Ascending aorta (tissue), 2 donors: Measurements from ENCODE around the gene MAST3. TPM values are rescaled to one million over a fixed set of nuclear protein-coding genes. Genes with fewer than 3 reads are reported as not detected.

Experiments used
- DNase-seq, 2 donors: peaks; one replicate each; pipeline ENCODE4 v3.0.0-alpha.2; 2019; ENCODE audit warnings: low spot score in 2 of 2
- H3K27ac ChIP-seq, 2 donors: fragments of 200-600 bp; sonication (generic); one replicate each; pipeline ENCODE4 v1.5.1; 2016 to 2017; ENCODE audit warnings: mild to moderate bottlenecking in 1 of 2
- H3K27me3 ChIP-seq: fragments of 200-600 bp; sonication (generic); one replicate; pipeline ENCODE4 v1.5.1; 2017
- H3K36me3 ChIP-seq, 2 donors: fragments of 200-600 bp; sonication (generic); one replicate each; pipeline ENCODE4 v1.5.1; 2016
- H3K4me1 ChIP-seq, 2 donors: fragments of 200-600 bp; sonication (generic); one replicate each; pipeline ENCODE4 v1.5.1; 2016 to 2017; ENCODE audit warnings: mild to moderate bottlenecking in 1 of 2
- H3K4me3 ChIP-seq, 2 donors: fragments of 200-600 bp; sonication (generic); one replicate each; pipeline ENCODE4 v1.5.1; 2016 to 2017; ENCODE audit warnings: mild to moderate bottlenecking in 1 of 2
- H3K9me3 ChIP-seq, 2 donors: fragments of 200-600 bp; sonication (generic); one replicate each; pipeline ENCODE4 v1.5.1; 2016
- intact Hi-C: fragments of 100-400 bp; cut with DNase I; formaldehyde crosslinking; loops from one replicate; pipeline ENCODE4 v1.15.1; 2023
- total RNA-seq: library from RNA; depleted of rRNA; stranded (reverse); fragments of >200 nt; gene quantifications from one replicate; pipeline ENCODE4 v1.1.0, GENCODE V29; 2016
- TF ChIP-seq, protein P1 (sequence below), 3 experiments: fragments of 200-600 bp in 2 of 3; fragments of 450-650 bp in 1 of 3; sonication (generic) in 2 of 3; IDR thresholded peaks; one replicate each; pipeline ENCODE4 v1.5.1; 2016 to 2019; ENCODE audit warnings: antibody characterized with exemption in 3 of 3, mild to moderate bottlenecking in 1 of 3, moderate library complexity in 1 of 3

MAST3 gene
- total RNA-seq, 1 donor from 2014 or later = 32.8 TPM

DNA sequence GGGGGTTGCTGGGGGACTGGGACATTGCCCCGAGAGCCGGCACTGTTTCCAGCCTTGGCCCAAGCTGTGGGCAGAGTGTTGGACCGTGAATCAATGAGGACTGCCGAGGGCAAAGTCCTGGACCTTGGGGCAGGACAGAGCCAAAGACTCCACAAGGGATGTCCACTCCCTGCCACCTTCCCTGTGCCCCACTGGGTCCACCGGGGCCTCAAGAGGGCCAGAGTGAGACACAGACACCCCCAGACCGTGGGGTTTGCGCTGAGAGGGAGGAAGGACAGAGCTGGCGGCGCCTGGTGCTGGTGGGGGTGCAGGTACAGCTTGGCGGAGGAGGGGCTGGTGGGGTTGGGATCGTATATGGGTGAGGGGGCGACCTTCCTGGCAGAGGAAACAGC, 11.8 kb downstream of the MAST3 start:
- peak overlapping the region; percentile 72 to 82 for H3K4me3 ChIP-seq
- H3K36me3 ChIP-seq = no peaks in the 10 kb centered on the region
- intact Hi-C loops = loop anchor here (10.0 kb wide), 1 partner anchor 305 kb away; the partner anchor contains the start of gene SSBP4
- DNase-seq = no peak
- H3K4me1 ChIP-seq = peaks cover 0 to 14% of the 10 kb centered on the region in 2 donors
- no peaks in the 10 kb centered on the region for H3K27me3 ChIP-seq
- TF ChIP-seq, protein P1, sequence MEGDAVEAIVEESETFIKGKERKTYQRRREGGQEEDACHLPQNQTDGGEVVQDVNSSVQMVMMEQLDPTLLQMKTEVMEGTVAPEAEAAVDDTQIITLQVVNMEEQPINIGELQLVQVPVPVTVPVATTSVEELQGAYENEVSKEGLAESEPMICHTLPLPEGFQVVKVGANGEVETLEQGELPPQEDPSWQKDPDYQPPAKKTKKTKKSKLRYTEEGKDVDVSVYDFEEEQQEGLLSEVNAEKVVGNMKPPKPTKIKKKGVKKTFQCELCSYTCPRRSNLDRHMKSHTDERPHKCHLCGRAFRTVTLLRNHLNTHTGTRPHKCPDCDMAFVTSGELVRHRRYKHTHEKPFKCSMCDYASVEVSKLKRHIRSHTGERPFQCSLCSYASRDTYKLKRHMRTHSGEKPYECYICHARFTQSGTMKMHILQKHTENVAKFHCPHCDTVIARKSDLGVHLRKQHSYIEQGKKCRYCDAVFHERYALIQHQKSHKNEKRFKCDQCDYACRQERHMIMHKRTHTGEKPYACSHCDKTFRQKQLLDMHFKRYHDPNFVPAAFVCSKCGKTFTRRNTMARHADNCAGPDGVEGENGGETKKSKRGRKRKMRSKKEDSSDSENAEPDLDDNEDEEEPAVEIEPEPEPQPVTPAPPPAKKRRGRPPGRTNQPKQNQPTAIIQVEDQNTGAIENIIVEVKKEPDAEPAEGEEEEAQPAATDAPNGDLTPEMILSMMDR (IDR thresholded peaks at IDR 0.05) = no peak
- peak overlapping the region; percentile 56 to 68 for H3K27ac ChIP-seq
- H3K9me3 ChIP-seq = no peaks in the 10 kb centered on the region

DNA sequence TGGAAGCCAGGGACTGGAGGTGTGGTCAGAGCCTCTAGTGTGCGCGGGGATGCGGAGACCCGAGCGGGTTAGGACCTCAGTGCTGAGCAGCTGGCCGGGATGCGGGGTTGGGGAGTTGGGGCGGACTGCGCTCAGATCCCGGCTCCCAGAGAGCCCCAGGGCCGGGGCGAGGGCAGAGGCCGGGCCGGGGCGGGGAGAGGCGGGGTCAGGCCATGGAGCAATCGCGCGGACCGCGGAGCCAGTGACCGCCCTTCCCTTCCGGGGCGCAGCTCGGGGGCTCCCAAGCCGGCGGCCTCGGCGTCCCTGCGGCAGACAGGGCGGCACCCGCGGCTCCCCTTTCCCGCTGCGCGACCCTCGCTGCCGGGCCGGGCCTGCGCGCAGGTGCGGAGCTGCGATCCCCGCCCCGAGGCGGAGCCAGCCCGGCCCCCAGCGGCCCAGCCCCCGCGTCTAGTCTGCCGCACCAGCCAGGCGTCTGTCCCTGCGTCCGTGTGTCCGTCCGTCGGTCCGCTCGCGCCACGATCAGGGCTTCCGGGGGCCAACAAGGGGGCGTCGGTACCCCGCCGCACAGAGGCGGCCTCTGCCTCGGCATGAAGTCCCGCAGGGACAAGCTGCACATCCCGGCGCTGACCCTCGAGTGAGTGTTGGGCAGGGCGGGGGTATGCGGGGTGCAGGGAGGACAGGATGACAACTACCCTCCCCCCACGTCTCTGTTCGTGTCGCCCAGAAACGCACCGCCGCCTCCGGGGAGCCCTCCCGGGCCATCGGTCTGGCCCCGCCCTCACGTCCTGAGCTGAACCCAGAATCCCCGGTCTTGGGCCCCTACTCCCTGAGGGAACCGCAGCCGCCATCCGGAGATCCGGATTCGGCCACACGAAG, 12.4 kb downstream of the MAST3 start:
- no peaks in the 10 kb centered on the region for H3K36me3 ChIP-seq
- H3K9me3 ChIP-seq = no peaks in the 10 kb centered on the region
- H3K4me3 ChIP-seq = peak overlapping the region; percentile 72 to 82
- no peaks in the 10 kb centered on the region for H3K27me3 ChIP-seq
- TF ChIP-seq, protein P1 (IDR thresholded peaks at IDR 0.05) = no peak
- peak overlapping the region; percentile 56 to 68 for H3K27ac ChIP-seq
- intact Hi-C loops = loop anchor here (10.0 kb wide), 2 partner anchors 145 to 305 kb away; partner anchors contain the start of gene SSBP4
- H3K4me1 ChIP-seq = peaks cover 0 to 11% of the 10 kb centered on the region in 2 donors
- peak in 1 of 2 donors; percentile 76 for DNase-seq

DNA sequence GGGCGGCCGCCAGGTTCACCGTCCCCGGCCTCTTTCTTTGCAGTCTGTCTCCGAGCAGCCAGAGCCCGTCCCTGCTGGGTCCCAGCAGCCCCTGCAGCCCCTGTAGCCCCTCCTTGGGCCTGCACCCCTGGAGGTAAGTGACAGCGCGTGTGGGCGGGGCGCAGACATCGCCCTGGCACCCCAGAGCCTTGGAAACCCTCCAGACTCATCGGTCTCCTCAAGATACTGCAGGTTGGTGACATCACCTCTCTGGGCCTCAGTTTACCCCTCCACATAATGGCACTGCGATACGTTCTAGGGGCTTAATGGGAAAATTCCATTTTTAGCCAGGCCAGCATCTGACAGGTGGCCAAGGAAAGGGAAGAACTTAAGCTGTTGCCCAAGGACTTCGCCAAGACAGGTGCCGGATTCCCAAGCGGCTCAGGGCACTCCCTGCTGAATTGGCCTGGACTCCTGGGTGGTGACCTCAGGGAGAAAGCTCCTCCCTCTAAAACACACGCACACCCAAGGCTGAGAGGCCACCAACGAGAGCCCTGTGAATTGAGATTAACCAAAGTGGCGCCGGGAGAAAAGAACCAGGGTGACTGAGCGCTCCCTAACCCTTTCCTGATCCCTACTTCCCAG, 13.1 kb downstream of the MAST3 start:
- Histone ChIP-seq H3K27ac (peak overlapping the region in 1 of 2 donors; percentile 68), H3K4me3 (peak overlapping the region; percentile 72 to 82), H3K36me3 (no peaks in the 10 kb centered on the region), H3K4me1 (peaks cover 0 to 11% of the 10 kb centered on the region in 2 donors), H3K9me3 (no peaks in the 10 kb centered on the region), H3K27me3 (no peaks in the 10 kb centered on the region)
- TF ChIP-seq, protein P1 (IDR thresholded peaks at IDR 0.05) = no peak
- DNase-seq = no peak
- intact Hi-C loops = loop anchor here (10.0 kb wide), 1 partner anchor 144 kb away; a partner anchor contains a TSS

DNA sequence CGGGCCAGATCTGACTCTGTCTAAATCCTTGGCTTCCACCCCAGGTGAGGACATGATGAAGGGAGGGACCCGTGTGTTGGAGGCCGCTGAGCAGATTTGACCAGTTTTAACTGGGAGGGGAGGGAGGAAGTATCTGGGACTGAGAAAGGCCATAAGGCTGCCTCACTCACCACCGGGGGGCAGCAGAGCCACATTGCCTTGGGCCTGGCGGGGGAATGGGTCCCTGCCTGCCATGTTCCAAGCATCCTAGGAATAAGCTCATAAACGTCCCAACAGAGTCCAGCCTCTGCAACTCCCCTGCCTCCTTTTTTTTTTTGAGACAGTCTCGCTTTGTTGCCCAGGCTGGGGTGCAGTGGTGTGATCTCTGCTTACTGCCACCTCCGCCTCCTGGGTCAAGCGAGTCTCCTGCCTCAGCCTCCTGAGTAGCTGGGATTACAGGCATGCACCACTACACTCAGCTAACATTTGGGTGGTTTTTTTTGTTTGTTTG, 15.5 kb downstream of the MAST3 start:
- Histone ChIP-seq H3K27ac (no peak overlapping the region), H3K27me3 (no peaks in the 10 kb centered on the region), H3K4me1 (peaks cover 0 to 17% of the 10 kb centered on the region in 2 donors), H3K36me3 (no peaks in the 10 kb centered on the region), H3K9me3 (no peaks in the 10 kb centered on the region), H3K4me3 (no peak overlapping the region)
- intact Hi-C loops = loop anchor here (10.0 kb wide), 1 partner anchor 142 kb away; a partner anchor contains a TSS
- peak; percentile 37 to 87 for DNase-seq
- TF ChIP-seq, protein P1 (IDR thresholded peaks at IDR 0.05) = peak; percentile 70 to 84 (median 78)

DNA sequence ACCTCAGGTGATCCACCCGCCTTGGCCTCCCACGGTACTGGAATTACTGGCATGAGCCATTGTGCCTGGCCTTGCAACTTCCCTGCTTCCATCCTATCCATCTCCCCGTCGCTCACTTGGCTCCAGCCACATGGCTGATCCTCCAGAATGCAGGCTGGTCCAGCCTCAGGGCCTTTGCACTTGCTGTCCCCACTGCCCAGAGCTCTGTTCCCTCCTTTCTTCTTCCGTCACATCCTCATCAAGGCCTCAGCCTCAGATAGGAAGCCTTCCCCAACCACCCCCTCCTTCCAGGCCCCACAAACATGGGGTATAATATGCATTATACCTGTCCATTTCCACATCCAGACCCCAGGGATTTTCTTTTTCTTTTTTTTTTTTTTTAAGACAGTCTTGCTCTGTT, 16.2 kb downstream of the MAST3 start:
- Histone ChIP-seq H3K4me1 (peaks cover 0 to 24% of the 10 kb centered on the region in 2 donors), H3K9me3 (no peaks in the 10 kb centered on the region), H3K36me3 (no peaks in the 10 kb centered on the region), H3K27ac (no peak overlapping the region), H3K4me3 (no peak overlapping the region), H3K27me3 (no peaks in the 10 kb centered on the region)
- intact Hi-C loops = loop anchor here (10.0 kb wide), 1 partner anchor 141 kb away; a partner anchor contains a TSS
- no peak for DNase-seq
- TF ChIP-seq, protein P1 (IDR thresholded peaks at IDR 0.05) = no peak
